Activated CD8-positive, alpha-beta T cell treated with anti-CD3 and anti-CD28 coated beads for 36 hours (primary cell): ENCODE data around the gene PLCB4. TPM values are rescaled to one million over a fixed set of nuclear protein-coding genes. Genes with fewer than 3 reads are reported as not detected.

Source experiments
- ATAC-seq: fragments of 200-7000 bp; cut with Tn5 transposase; one replicate; pipeline ENCODE4 v1.10.0; 2021; ENCODE audit warnings: mild to moderate bottlenecking, moderate library complexity
- CTCF ChIA-PET: fragments of 350-600 bp; sonication (Branson Sonifier 250); formaldehyde crosslinking; loops from one replicate; lab custom pipeline; 2021; ENCODE audit warnings: antibody characterized with exemption; lab: Charles Lee
- POLR2A ChIA-PET: fragments of 350-600 bp; sonication (Branson Sonifier 250); formaldehyde crosslinking; loops from one replicate; lab custom pipeline; 2021; ENCODE audit warnings: antibody characterized with exemption; lab: Charles Lee
- DNase-seq: peaks from one replicate; pipeline ENCODE4 v3.0.0-alpha.2; 2020
- H3K27ac Mint-ChIP-seq: one replicate; pipeline ENCODE4 v1.8.0; 2021; ENCODE audit warnings: mild to moderate bottlenecking, mixed read lengths
- H3K27me3 Mint-ChIP-seq: one replicate; pipeline ENCODE4 v1.8.0; 2021; ENCODE audit warnings: mixed read lengths
- H3K36me3 Mint-ChIP-seq: one replicate; pipeline ENCODE4 v1.8.0; 2021; ENCODE audit warnings: low read depth, mixed read lengths
- H3K4me1 Mint-ChIP-seq: one replicate; pipeline ENCODE4 v1.8.0; 2021; ENCODE audit warnings: low read depth, mixed read lengths
- H3K4me3 Mint-ChIP-seq: one replicate; pipeline ENCODE4 v1.8.0; 2021; ENCODE audit warnings: mild to moderate bottlenecking, moderate library complexity, mixed read lengths
- H3K9me3 Mint-ChIP-seq: one replicate; pipeline ENCODE4 v1.8.0; 2021; ENCODE audit warnings: mixed read lengths
- intact Hi-C: fragments of 100-400 bp; cut with micrococcal nuclease; formaldehyde crosslinking; loops from one replicate; pipeline ENCODE4 v1.10.0; 2022
- total RNA-seq, 2 experiments: library from RNA; stranded (reverse); gene quantifications; one replicate each; pipeline ENCODE4 v1.2.3, GENCODE V29; 2021
- TF ChIP-seq, protein P1 (sequence below): fragments of 200-600 bp; IDR thresholded peaks from one replicate; pipeline ENCODE4 v1.8.0; 2022; ENCODE audit warnings: antibody characterized with exemption, mild to moderate bottlenecking

The PLCB4 gene
- total RNA-seq, 2 experiments from 2014 or later: not detected

DNA sequence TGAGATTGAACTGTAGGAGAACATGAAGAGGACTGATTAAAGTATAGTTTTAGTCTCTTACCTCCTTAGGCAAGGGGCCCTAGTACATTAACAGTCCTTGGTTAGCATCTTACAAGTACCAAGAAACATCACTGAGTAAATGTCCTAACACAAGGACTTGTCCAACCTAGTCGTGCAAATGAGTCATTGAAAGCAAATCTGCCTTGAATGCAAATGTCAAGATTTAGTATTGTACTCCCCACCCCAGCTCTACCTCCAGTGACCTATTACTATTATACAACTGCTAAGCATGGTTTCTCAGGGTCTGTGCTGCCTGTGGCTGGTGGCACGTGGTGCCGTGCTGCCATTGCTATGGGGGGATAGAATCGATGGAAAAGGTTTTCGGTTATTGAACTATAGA is 138.4 kb downstream of the PLCB4 start:
- ATAC-seq: no peak
- no peaks in the 10 kb centered on the region for H3K4me1 Mint-ChIP-seq
- TF ChIP-seq, protein P1, sequence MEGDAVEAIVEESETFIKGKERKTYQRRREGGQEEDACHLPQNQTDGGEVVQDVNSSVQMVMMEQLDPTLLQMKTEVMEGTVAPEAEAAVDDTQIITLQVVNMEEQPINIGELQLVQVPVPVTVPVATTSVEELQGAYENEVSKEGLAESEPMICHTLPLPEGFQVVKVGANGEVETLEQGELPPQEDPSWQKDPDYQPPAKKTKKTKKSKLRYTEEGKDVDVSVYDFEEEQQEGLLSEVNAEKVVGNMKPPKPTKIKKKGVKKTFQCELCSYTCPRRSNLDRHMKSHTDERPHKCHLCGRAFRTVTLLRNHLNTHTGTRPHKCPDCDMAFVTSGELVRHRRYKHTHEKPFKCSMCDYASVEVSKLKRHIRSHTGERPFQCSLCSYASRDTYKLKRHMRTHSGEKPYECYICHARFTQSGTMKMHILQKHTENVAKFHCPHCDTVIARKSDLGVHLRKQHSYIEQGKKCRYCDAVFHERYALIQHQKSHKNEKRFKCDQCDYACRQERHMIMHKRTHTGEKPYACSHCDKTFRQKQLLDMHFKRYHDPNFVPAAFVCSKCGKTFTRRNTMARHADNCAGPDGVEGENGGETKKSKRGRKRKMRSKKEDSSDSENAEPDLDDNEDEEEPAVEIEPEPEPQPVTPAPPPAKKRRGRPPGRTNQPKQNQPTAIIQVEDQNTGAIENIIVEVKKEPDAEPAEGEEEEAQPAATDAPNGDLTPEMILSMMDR: no peak

DNA sequence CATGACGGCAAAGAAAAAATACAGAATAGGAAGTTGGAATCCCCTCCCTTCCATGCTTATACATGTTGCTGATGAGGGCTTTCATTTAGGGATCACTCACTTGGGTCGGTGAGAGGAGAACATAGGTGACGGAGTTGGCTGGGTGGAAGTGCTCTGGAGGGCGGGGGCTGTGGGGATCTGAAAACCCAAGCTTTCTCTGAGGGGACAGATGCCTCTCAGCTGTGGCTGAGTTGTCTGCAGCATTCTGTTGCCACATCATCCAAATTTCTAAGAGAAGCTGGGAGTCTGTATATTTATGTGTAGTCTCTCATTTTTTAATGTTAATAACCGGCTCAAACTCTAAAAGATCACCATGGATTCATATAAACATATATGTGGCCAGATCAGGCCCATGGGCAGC is 141.5 kb downstream of the PLCB4 start:
- ATAC-seq: no peak
- H3K27me3 Mint-ChIP-seq: no peaks in the 10 kb centered on the region
- CTCF ChIA-PET: no interaction called here

More for the DNA sequence above, 138.4 kb downstream of the PLCB4 start:
- ChIA-PET POLR2A (no interaction called here), CTCF (no interaction called here)
- Mint-ChIP-seq H3K36me3 (no peaks in the 10 kb centered on the region), H3K27me3 (no peaks in the 10 kb centered on the region), H3K9me3 (no peaks in the 10 kb centered on the region), H3K27ac (no peak overlapping the region), H3K4me3 (no peak overlapping the region)
- no peak for DNase-seq
- intact Hi-C loops: no loop called here

DNA sequence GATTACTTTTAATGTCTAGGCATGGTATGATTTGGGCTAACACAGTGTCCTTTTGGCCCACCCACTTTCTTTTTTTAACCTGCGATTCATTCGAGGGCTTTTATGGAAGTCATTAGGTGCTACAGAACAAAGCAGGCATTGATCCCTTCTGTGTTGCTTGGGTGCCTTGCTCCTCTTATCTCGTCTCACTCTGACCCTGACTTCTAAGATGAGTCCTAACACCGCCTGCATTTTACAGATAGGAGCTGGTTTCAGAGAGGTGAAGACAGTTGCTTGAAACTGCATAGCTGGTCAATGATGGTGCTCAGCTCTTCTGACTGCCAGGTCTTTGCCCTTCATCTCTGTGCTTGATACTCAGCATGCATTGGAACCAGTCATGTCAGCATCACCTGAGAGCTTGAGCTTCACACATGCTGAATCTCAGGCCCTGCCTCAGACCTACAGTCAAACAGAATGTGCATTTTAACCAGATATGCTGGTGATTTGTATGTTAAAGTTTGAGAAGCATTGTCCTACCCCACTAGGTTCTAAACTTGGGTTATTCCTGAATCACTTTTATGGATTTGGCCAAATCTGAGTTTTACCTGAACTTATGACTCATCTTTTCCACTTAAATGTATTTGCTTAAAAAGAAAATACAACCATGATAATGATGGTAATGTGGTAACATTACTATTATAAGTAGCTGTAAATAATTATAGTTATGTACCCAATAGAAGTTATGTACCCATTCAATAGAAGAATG is 142.3 kb downstream of the PLCB4 start:
- POLR2A ChIA-PET: no interaction called here
- H3K4me3 Mint-ChIP-seq: no peak overlapping the region
- no peaks in the 10 kb centered on the region for H3K27me3 Mint-ChIP-seq
- H3K36me3 Mint-ChIP-seq: no peaks in the 10 kb centered on the region
- CTCF ChIA-PET: no interaction called here
- no peaks in the 10 kb centered on the region for H3K4me1 Mint-ChIP-seq
- TF ChIP-seq, protein P1: no peak
- no peak overlapping the region for H3K27ac Mint-ChIP-seq
- DNase-seq (no peak), ATAC-seq (no peak)
- intact Hi-C loops: no loop called here
- H3K9me3 Mint-ChIP-seq: no peaks in the 10 kb centered on the region

More for the DNA sequence above, 141.5 kb downstream of the PLCB4 start:
- Mint-ChIP-seq H3K9me3 (no peaks in the 10 kb centered on the region), H3K36me3 (no peaks in the 10 kb centered on the region), H3K27ac (no peak overlapping the region), H3K4me3 (no peak overlapping the region), H3K4me1 (no peaks in the 10 kb centered on the region)
- intact Hi-C loops: no loop called here
- POLR2A ChIA-PET: no interaction called here
- TF ChIP-seq, protein P1: no peak
- DNase-seq: no peak

DNA sequence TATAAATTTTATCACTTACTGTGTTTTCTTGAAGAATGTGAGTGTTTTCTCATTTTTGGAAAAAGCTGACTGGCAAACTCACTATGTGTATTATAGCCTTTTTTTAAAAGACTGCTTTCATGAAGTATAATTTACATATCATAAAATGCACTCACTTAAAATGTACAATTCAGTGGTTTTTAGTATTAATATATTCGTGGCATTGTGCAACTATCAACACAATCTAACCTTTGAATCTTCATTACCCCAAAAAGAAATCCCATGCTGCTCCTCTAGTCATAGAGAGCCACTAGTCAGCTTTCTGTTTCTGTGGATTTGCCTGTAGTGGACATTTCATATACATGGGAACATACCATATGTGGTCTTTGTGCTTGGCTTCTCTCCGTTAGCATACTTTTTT is 143.8 kb downstream of the PLCB4 start:
- no peaks in the 10 kb centered on the region for H3K36me3 Mint-ChIP-seq
- DNase-seq (no peak), ATAC-seq (no peak)
- POLR2A ChIA-PET: no interaction called here
- intact Hi-C loops: no loop called here
- H3K4me1 Mint-ChIP-seq: no peaks in the 10 kb centered on the region
- no peaks in the 10 kb centered on the region for H3K27me3 Mint-ChIP-seq
- CTCF ChIA-PET: no interaction called here
- H3K9me3 Mint-ChIP-seq: no peaks in the 10 kb centered on the region
- no peak overlapping the region for H3K4me3 Mint-ChIP-seq
- H3K27ac Mint-ChIP-seq: no peak overlapping the region
- TF ChIP-seq, protein P1: no peak

DNA sequence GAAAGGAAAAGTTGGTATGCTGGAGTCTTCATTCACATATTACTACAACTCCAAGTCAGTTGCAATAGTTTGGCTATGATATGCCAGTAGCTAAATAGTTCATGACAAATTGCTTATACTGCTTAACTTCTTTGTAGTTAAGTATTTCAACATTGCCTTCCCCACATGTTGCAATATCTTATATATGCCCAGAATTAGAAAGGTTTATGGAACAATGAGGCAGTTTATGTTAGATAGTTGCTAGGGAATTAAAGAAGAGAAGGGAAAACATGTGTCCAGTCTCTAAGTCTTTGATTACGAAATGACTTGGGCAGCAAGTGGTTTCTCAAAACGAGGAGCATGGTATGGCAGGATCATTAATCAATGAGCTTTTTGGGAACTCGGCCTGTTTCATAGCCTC is 145.8 kb downstream of the PLCB4 start:
- ATAC-seq: no peak
- H3K27ac Mint-ChIP-seq: no peak overlapping the region
- ChIA-PET CTCF (no interaction called here), POLR2A (no interaction called here)
- TF ChIP-seq, protein P1: no peak
- H3K9me3 Mint-ChIP-seq: no peaks in the 10 kb centered on the region
- no peaks in the 10 kb centered on the region for H3K4me1 Mint-ChIP-seq
- intact Hi-C loops: no loop called here
- no peaks in the 10 kb centered on the region for H3K36me3 Mint-ChIP-seq
- no peak for DNase-seq
- no peak overlapping the region for H3K4me3 Mint-ChIP-seq
- H3K27me3 Mint-ChIP-seq: no peaks in the 10 kb centered on the region
